ENCODE data around the gene C14orf132.
A peak's percentile ranks its signal among the peaks of the same experiment; 100 is the strongest.

Gene C14orf132

GRCh38 chr14:96016501-96017160 is 22.5 kb upstream of the C14orf132 start:
- H3K27me3 ChIP-seq (ENCODE audit: control insufficient read depth in 2 of 2, insufficient read depth in 2 of 2, low read length in 2 of 2): no peaks in the 10 kb centered on the region
- no peak overlapping the region for H3K4me3 ChIP-seq (ENCODE audit: low read length in 2 of 2)
- no peak overlapping the region for H3K9ac ChIP-seq (ENCODE audit: low read depth in 1 of 2, low read length in 2 of 2)
- H3K27ac ChIP-seq (ENCODE audit: low read depth in 2 of 2, low read length in 2 of 2): no peak overlapping the region
- no peaks in the 10 kb centered on the region for H3K4me1 ChIP-seq (ENCODE audit: control insufficient read depth in 2 of 2, insufficient read depth in 2 of 2, low read length in 2 of 2)
- H3K9me3 ChIP-seq (ENCODE audit: control insufficient read depth in 2 of 2, low read length in 2 of 2): no peaks in the 10 kb centered on the region
- no peaks in the 10 kb centered on the region for H3K36me3 ChIP-seq (ENCODE audit: control insufficient read depth in 2 of 2, insufficient read depth in 2 of 2, low read length in 2 of 2)

GRCh38 chr14:96017882-96018281 is 21.3 kb upstream of the C14orf132 start:
- no peaks in the 10 kb centered on the region for H3K27me3 ChIP-seq (ENCODE audit: control insufficient read depth in 2 of 2, insufficient read depth in 2 of 2, low read length in 2 of 2)
- H3K4me3 ChIP-seq (ENCODE audit: low read length in 2 of 2): no peak overlapping the region
- no peaks in the 10 kb centered on the region for H3K4me1 ChIP-seq (ENCODE audit: control insufficient read depth in 2 of 2, insufficient read depth in 2 of 2, low read length in 2 of 2)
- no peak overlapping the region for H3K9ac ChIP-seq (ENCODE audit: low read depth in 1 of 2, low read length in 2 of 2)
- H3K9me3 ChIP-seq (ENCODE audit: control insufficient read depth in 2 of 2, low read length in 2 of 2): no peaks in the 10 kb centered on the region
- H3K27ac ChIP-seq (ENCODE audit: low read depth in 2 of 2, low read length in 2 of 2): no peak overlapping the region
- H3K36me3 ChIP-seq (ENCODE audit: control insufficient read depth in 2 of 2, insufficient read depth in 2 of 2, low read length in 2 of 2): no peaks in the 10 kb centered on the region

GRCh38 chr14:96027431-96028355 is 11.5 kb upstream of the C14orf132 start:
- H3K4me1 ChIP-seq (ENCODE audit: control insufficient read depth in 2 of 2, insufficient read depth in 2 of 2, low read length in 2 of 2): no peaks in the 10 kb centered on the region
- H3K9me3 ChIP-seq (ENCODE audit: control insufficient read depth in 2 of 2, low read length in 2 of 2): no peaks in the 10 kb centered on the region
- no peaks in the 10 kb centered on the region for H3K36me3 ChIP-seq (ENCODE audit: control insufficient read depth in 2 of 2, insufficient read depth in 2 of 2, low read length in 2 of 2)
- H3K27ac ChIP-seq (ENCODE audit: low read depth in 2 of 2, low read length in 2 of 2): no peak overlapping the region
- no peaks in the 10 kb centered on the region for H3K27me3 ChIP-seq (ENCODE audit: control insufficient read depth in 2 of 2, insufficient read depth in 2 of 2, low read length in 2 of 2)
- no peak overlapping the region for H3K9ac ChIP-seq (ENCODE audit: low read depth in 1 of 2, low read length in 2 of 2)
- H3K4me3 ChIP-seq (ENCODE audit: low read length in 2 of 2): no peak overlapping the region

GRCh38 chr14:96029089-96029645 is 10.0 kb upstream of the C14orf132 start:
- Histone ChIP-seq H3K4me3 (ENCODE audit: low read length in 2 of 2) (no peak overlapping the region), H3K27ac (ENCODE audit: low read depth in 2 of 2, low read length in 2 of 2) (no peak overlapping the region), H3K36me3 (ENCODE audit: control insufficient read depth in 2 of 2, insufficient read depth in 2 of 2, low read length in 2 of 2) (no peaks in the 10 kb centered on the region), H3K9me3 (ENCODE audit: control insufficient read depth in 2 of 2, low read length in 2 of 2) (no peaks in the 10 kb centered on the region), H3K9ac (ENCODE audit: low read depth in 1 of 2, low read length in 2 of 2) (no peak overlapping the region), H3K27me3 (ENCODE audit: control insufficient read depth in 2 of 2, insufficient read depth in 2 of 2, low read length in 2 of 2) (no peaks in the 10 kb centered on the region), H3K4me1 (ENCODE audit: control insufficient read depth in 2 of 2, insufficient read depth in 2 of 2, low read length in 2 of 2) (no peaks in the 10 kb centered on the region)

- Histone ChIP-seq H3K4me1 (ENCODE audit: control insufficient read depth in 2 of 2, insufficient read depth in 2 of 2, low read length in 2 of 2) (no peaks in the 10 kb centered on the region), H3K4me3 (ENCODE audit: low read length in 2 of 2) (no peak overlapping the region), H3K9ac (ENCODE audit: low read depth in 1 of 2, low read length in 2 of 2) (no peak overlapping the region), H3K9me3 (ENCODE audit: control insufficient read depth in 2 of 2, low read length in 2 of 2) (no peaks in the 10 kb centered on the region), H3K36me3 (ENCODE audit: control insufficient read depth in 2 of 2, insufficient read depth in 2 of 2, low read length in 2 of 2) (no peaks in the 10 kb centered on the region), H3K27ac (ENCODE audit: low read depth in 2 of 2, low read length in 2 of 2) (no peak overlapping the region), H3K27me3 (ENCODE audit: control insufficient read depth in 2 of 2, insufficient read depth in 2 of 2, low read length in 2 of 2) (no peaks in the 10 kb centered on the region)
Observed at GRCh38 chr14:96030108-96030760, 8.9 kb upstream of the C14orf132 start.

- no peaks in the 10 kb centered on the region for H3K27me3 ChIP-seq (ENCODE audit: control insufficient read depth in 2 of 2, insufficient read depth in 2 of 2, low read length in 2 of 2)
- no peaks in the 10 kb centered on the region for H3K9me3 ChIP-seq (ENCODE audit: control insufficient read depth in 2 of 2, low read length in 2 of 2)
- H3K4me3 ChIP-seq (ENCODE audit: low read length in 2 of 2): no peak overlapping the region
- no peak overlapping the region for H3K27ac ChIP-seq (ENCODE audit: low read depth in 2 of 2, low read length in 2 of 2)
- no peaks in the 10 kb centered on the region for H3K4me1 ChIP-seq (ENCODE audit: control insufficient read depth in 2 of 2, insufficient read depth in 2 of 2, low read length in 2 of 2)
- H3K36me3 ChIP-seq (ENCODE audit: control insufficient read depth in 2 of 2, insufficient read depth in 2 of 2, low read length in 2 of 2): no peaks in the 10 kb centered on the region
- no peak overlapping the region for H3K9ac ChIP-seq (ENCODE audit: low read depth in 1 of 2, low read length in 2 of 2)
Observed at GRCh38 chr14:96031691-96032090, 7.5 kb upstream of the C14orf132 start.

- H3K27me3 ChIP-seq (ENCODE audit: control insufficient read depth in 2 of 2, insufficient read depth in 2 of 2, low read length in 2 of 2): peaks cover 4 to 8% of the 10 kb centered on the region in 2 donors
- peaks cover 5 to 8% of the 10 kb centered on the region in 2 donors for H3K4me1 ChIP-seq (ENCODE audit: control insufficient read depth in 2 of 2, insufficient read depth in 2 of 2, low read length in 2 of 2)
- no peak overlapping the region for H3K4me3 ChIP-seq (ENCODE audit: low read length in 2 of 2)
- H3K27ac ChIP-seq (ENCODE audit: low read depth in 2 of 2, low read length in 2 of 2): no peak overlapping the region
- no peak overlapping the region for H3K9ac ChIP-seq (ENCODE audit: low read depth in 1 of 2, low read length in 2 of 2)
- no peaks in the 10 kb centered on the region for H3K36me3 ChIP-seq (ENCODE audit: control insufficient read depth in 2 of 2, insufficient read depth in 2 of 2, low read length in 2 of 2)
- no peaks in the 10 kb centered on the region for H3K9me3 ChIP-seq (ENCODE audit: control insufficient read depth in 2 of 2, low read length in 2 of 2)
Observed at GRCh38 chr14:96035456-96035855, 3.7 kb upstream of the C14orf132 start.

- Histone ChIP-seq H3K9me3 (ENCODE audit: control insufficient read depth in 2 of 2, low read length in 2 of 2) (no peaks in the 10 kb centered on the region), H3K9ac (ENCODE audit: low read depth in 1 of 2, low read length in 2 of 2) (no peak overlapping the region), H3K27me3 (ENCODE audit: control insufficient read depth in 2 of 2, insufficient read depth in 2 of 2, low read length in 2 of 2) (peaks cover 12 to 16% of the 10 kb centered on the region in 2 donors), H3K4me1 (ENCODE audit: control insufficient read depth in 2 of 2, insufficient read depth in 2 of 2, low read length in 2 of 2) (peaks cover 5 to 8% of the 10 kb centered on the region in 2 donors), H3K4me3 (ENCODE audit: low read length in 2 of 2) (no peak overlapping the region), H3K36me3 (ENCODE audit: control insufficient read depth in 2 of 2, insufficient read depth in 2 of 2, low read length in 2 of 2) (no peaks in the 10 kb centered on the region), H3K27ac (ENCODE audit: low read depth in 2 of 2, low read length in 2 of 2) (no peak overlapping the region)
Observed at GRCh38 chr14:96037891-96038557, 1.1 kb upstream of the C14orf132 start.

GRCh38 chr14:96038558-96038919 is 623 bp upstream of the C14orf132 start:
- Histone ChIP-seq H3K36me3 (ENCODE audit: control insufficient read depth in 2 of 2, insufficient read depth in 2 of 2, low read length in 2 of 2) (no peaks in the 10 kb centered on the region), H3K27ac (ENCODE audit: low read depth in 2 of 2, low read length in 2 of 2) (no peak overlapping the region), H3K27me3 (ENCODE audit: control insufficient read depth in 2 of 2, insufficient read depth in 2 of 2, low read length in 2 of 2) (peaks cover 12 to 16% of the 10 kb centered on the region in 2 donors), H3K4me3 (ENCODE audit: low read length in 2 of 2) (peak overlapping the region; percentile 32 to 58), H3K4me1 (ENCODE audit: control insufficient read depth in 2 of 2, insufficient read depth in 2 of 2, low read length in 2 of 2) (peaks cover 5 to 8% of the 10 kb centered on the region in 2 donors), H3K9ac (ENCODE audit: low read depth in 1 of 2, low read length in 2 of 2) (peak overlapping the region in 1 of 2 donors; percentile 12), H3K9me3 (ENCODE audit: control insufficient read depth in 2 of 2, low read length in 2 of 2) (no peaks in the 10 kb centered on the region)

Data from mucosa of rectum (tissue), 2 donors.